Measurements from ENCODE around the gene MTUS2.

Gene MTUS2

GRCh38 chr13:28872427-28873176 lies 52.5 kb downstream of the MTUS2 start:
- FAIRE-seq (no peak), DNase-seq (ENCODE audit: insufficient read length, low spot score) (no peak)
- no peak for TF ChIP-seq POLR2A (IDR thresholded peaks at IDR 0.05; ENCODE audit: low read depth, low read length)

- FAIRE-seq (no peak), DNase-seq (ENCODE audit: insufficient read length, low spot score) (no peak)
- TF ChIP-seq POLR2A (IDR thresholded peaks at IDR 0.05; ENCODE audit: low read depth, low read length): no peak
Observed at GRCh38 chr13:28875846-28876615, 55.9 kb downstream of the MTUS2 start.

GRCh38 chr13:28877408-28877807 lies 57.3 kb downstream of the MTUS2 start:
- DNase-seq (ENCODE audit: insufficient read length, low spot score) (no peak), FAIRE-seq (no peak)
- TF ChIP-seq POLR2A (IDR thresholded peaks at IDR 0.05; ENCODE audit: low read depth, low read length): no peak

GRCh38 chr13:28885181-28885580 lies 65.0 kb downstream of the MTUS2 start:
- FAIRE-seq: no peak
- no peak for TF ChIP-seq POLR2A (IDR thresholded peaks at IDR 0.05; ENCODE audit: low read depth, low read length)
- no peak for DNase-seq (ENCODE audit: insufficient read length, low spot score)

- TF ChIP-seq POLR2A (IDR thresholded peaks at IDR 0.05; ENCODE audit: low read depth, low read length): no peak
Observed at GRCh38 chr13:28889086-28889732, 69.1 kb downstream of the MTUS2 start.

GRCh38 chr13:28890712-28891111 lies 70.6 kb downstream of the MTUS2 start:
- FAIRE-seq (no peak), DNase-seq (ENCODE audit: insufficient read length, low spot score) (no peak)
- TF ChIP-seq POLR2A (IDR thresholded peaks at IDR 0.05; ENCODE audit: low read depth, low read length): no peak

More at GRCh38 chr13:28889086-28889732, 69.1 kb downstream of the MTUS2 start:
- FAIRE-seq (no peak), DNase-seq (ENCODE audit: insufficient read length, low spot score) (no peak)

- no peak for TF ChIP-seq POLR2A (IDR thresholded peaks at IDR 0.05; ENCODE audit: low read depth, low read length)
- no peak for DNase-seq (ENCODE audit: insufficient read length, low spot score)
- FAIRE-seq: no peak
Observed at GRCh38 chr13:28918030-28918429, 97.9 kb downstream of the MTUS2 start.

GRCh38 chr13:28922341-28922740 lies 102.2 kb downstream of the MTUS2 start:
- DNase-seq (ENCODE audit: insufficient read length, low spot score) (no peak), FAIRE-seq (no peak)
- TF ChIP-seq POLR2A (IDR thresholded peaks at IDR 0.05; ENCODE audit: low read depth, low read length): no peak

- TF ChIP-seq POLR2A (IDR thresholded peaks at IDR 0.05; ENCODE audit: low read depth, low read length): no peak
- DNase-seq (ENCODE audit: insufficient read length, low spot score) (no peak), FAIRE-seq (no peak)
Observed at GRCh38 chr13:28935104-28935503, 115.0 kb downstream of the MTUS2 start.

- no peak for DNase-seq (ENCODE audit: insufficient read length, low spot score)
- no peak for TF ChIP-seq POLR2A (IDR thresholded peaks at IDR 0.05; ENCODE audit: low read depth, low read length)
- FAIRE-seq: no peak
Observed at GRCh38 chr13:28942906-28943305, 122.8 kb downstream of the MTUS2 start.

- no peak for TF ChIP-seq POLR2A (IDR thresholded peaks at IDR 0.05; ENCODE audit: low read depth, low read length)
- DNase-seq (ENCODE audit: insufficient read length, low spot score) (no peak), FAIRE-seq (no peak)
Observed at GRCh38 chr13:28953714-28954418, 133.7 kb downstream of the MTUS2 start.

GRCh38 chr13:28954419-28954725 lies 134.2 kb downstream of the MTUS2 start:
- FAIRE-seq (no peak), DNase-seq (ENCODE audit: insufficient read length, low spot score) (no peak)
- TF ChIP-seq POLR2A (IDR thresholded peaks at IDR 0.05; ENCODE audit: low read depth, low read length): no peak

- TF ChIP-seq POLR2A (IDR thresholded peaks at IDR 0.05; ENCODE audit: low read depth, low read length): no peak
- no peak for DNase-seq (ENCODE audit: insufficient read length, low spot score)
- FAIRE-seq: no peak
Observed at GRCh38 chr13:28954810-28955209, 134.7 kb downstream of the MTUS2 start.
